ENCODE results near the gene AIF1L. TPM values are rescaled to one million over a fixed set of nuclear protein-coding genes. Genes with fewer than 3 reads are reported as not detected.

AIF1L gene
- total and polyA plus RNA-seq, 4 donors, result 0.61 to 1.8 (median 1.2) TPM

- no peak overlapping the region for H3K4me3 ChIP-seq (ENCODE audit: low read depth in 1 of 3, low read length in 3 of 3)
- 96% methylated on average over 1 of the region's 1 CpG for WGBS
- H3K36me3 ChIP-seq (ENCODE audit: control insufficient read depth in 4 of 4, insufficient read depth in 3 of 4, low read depth in 1 of 4, low read length in 3 of 4), result peaks cover 12 to 53% (median 42%) of the 10 kb centered on the region in 4 donors
- TF ChIP-seq HNF4G (IDR thresholded peaks at IDR 0.05) (no peak), FOXA1 (IDR thresholded peaks at IDR 0.05) (no peak), GABPA (IDR thresholded peaks at IDR 0.05 in 1 of 2, conservative IDR thresholded peaks at IDR 0.05 in 1 of 2) (no peak)
- H3K9me3 ChIP-seq (ENCODE audit: control insufficient read depth in 4 of 4, low read length in 3 of 4), result no peaks in the 10 kb centered on the region
- no peak for DNase-seq (ENCODE audit: low spot score)
- H3K9ac ChIP-seq (ENCODE audit: low read depth in 1 of 2, low read length in 2 of 2), result no peak overlapping the region
- no peaks in the 10 kb centered on the region for H3K4me1 ChIP-seq (ENCODE audit: control insufficient read depth in 4 of 4, insufficient read depth in 4 of 4, low read length in 3 of 4)
- no peaks in the 10 kb centered on the region for H3K27me3 ChIP-seq (ENCODE audit: control insufficient read depth in 4 of 4, insufficient read depth in 4 of 4, low read length in 3 of 4)
- H3K27ac ChIP-seq (ENCODE audit: low read depth in 1 of 2, low read length in 2 of 2), result no peak overlapping the region
Observed at GRCh38 chr9:131160416-131161112, 64.2 kb downstream of the AIF1L start.

DNA sequence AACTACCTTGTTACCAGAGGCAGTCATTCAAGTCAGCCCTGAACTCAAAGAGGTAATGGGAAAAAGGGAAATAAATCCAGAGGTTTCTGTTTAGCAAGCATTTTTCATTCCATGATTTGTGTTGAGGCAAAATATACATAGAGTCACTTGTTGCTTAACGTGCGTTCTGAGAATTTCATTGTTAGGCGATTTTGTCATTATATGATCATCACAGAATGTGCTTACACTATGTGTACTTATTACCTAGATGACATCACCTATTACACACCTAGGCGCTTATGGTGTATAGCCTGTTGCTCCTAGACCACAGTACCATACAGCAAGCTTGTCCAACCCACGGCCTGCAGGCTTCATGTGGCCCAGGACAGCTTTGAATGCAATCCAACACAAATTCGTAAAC is 65.3 kb downstream of the AIF1L start:
- H3K4me1 ChIP-seq (ENCODE audit: control insufficient read depth in 4 of 4, insufficient read depth in 4 of 4, low read length in 3 of 4), result no peaks in the 10 kb centered on the region

GRCh38 chr9:131162886-131163285 is 66.6 kb downstream of the AIF1L start:
- H3K4me1 ChIP-seq (ENCODE audit: control insufficient read depth in 4 of 4, insufficient read depth in 4 of 4, low read length in 3 of 4), result peaks cover 0 to 4% (median 0%) of the 10 kb centered on the region in 4 donors
- no peak overlapping the region for H3K27ac ChIP-seq (ENCODE audit: low read depth in 1 of 2, low read length in 2 of 2)
- no peak overlapping the region for H3K9ac ChIP-seq (ENCODE audit: low read depth in 1 of 2, low read length in 2 of 2)
- no peak for DNase-seq (ENCODE audit: low spot score)
- H3K9me3 ChIP-seq (ENCODE audit: control insufficient read depth in 4 of 4, low read length in 3 of 4), result no peaks in the 10 kb centered on the region
- H3K4me3 ChIP-seq (ENCODE audit: low read depth in 1 of 3, low read length in 3 of 3), result no peak overlapping the region
- no peaks in the 10 kb centered on the region for H3K27me3 ChIP-seq (ENCODE audit: control insufficient read depth in 4 of 4, insufficient read depth in 4 of 4, low read length in 3 of 4)
- WGBS, result 93% methylated on average over 4 of the region's 4 CpGs
- H3K36me3 ChIP-seq (ENCODE audit: control insufficient read depth in 4 of 4, insufficient read depth in 3 of 4, low read depth in 1 of 4, low read length in 3 of 4), result peaks cover 13 to 52% (median 41%) of the 10 kb centered on the region in 4 donors
- TF ChIP-seq, protein P1, sequence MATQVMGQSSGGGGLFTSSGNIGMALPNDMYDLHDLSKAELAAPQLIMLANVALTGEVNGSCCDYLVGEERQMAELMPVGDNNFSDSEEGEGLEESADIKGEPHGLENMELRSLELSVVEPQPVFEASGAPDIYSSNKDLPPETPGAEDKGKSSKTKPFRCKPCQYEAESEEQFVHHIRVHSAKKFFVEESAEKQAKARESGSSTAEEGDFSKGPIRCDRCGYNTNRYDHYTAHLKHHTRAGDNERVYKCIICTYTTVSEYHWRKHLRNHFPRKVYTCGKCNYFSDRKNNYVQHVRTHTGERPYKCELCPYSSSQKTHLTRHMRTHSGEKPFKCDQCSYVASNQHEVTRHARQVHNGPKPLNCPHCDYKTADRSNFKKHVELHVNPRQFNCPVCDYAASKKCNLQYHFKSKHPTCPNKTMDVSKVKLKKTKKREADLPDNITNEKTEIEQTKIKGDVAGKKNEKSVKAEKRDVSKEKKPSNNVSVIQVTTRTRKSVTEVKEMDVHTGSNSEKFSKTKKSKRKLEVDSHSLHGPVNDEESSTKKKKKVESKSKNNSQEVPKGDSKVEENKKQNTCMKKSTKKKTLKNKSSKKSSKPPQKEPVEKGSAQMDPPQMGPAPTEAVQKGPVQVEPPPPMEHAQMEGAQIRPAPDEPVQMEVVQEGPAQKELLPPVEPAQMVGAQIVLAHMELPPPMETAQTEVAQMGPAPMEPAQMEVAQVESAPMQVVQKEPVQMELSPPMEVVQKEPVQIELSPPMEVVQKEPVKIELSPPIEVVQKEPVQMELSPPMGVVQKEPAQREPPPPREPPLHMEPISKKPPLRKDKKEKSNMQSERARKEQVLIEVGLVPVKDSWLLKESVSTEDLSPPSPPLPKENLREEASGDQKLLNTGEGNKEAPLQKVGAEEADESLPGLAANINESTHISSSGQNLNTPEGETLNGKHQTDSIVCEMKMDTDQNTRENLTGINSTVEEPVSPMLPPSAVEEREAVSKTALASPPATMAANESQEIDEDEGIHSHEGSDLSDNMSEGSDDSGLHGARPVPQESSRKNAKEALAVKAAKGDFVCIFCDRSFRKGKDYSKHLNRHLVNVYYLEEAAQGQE (IDR thresholded peaks at IDR 0.05), result no peak
- TF ChIP-seq GABPA (IDR thresholded peaks at IDR 0.05 in 1 of 2, conservative IDR thresholded peaks at IDR 0.05 in 1 of 2) (no peak), JUND (IDR thresholded peaks at IDR 0.05) (no peak), EGR1 (IDR thresholded peaks at IDR 0.05; ENCODE audit: low read depth in 2 of 2) (no peak), HNF4G (IDR thresholded peaks at IDR 0.05) (no peak), HNF4A (conservative IDR thresholded peaks at IDR 0.05) (no peak)
- TF ChIP-seq, protein P2, sequence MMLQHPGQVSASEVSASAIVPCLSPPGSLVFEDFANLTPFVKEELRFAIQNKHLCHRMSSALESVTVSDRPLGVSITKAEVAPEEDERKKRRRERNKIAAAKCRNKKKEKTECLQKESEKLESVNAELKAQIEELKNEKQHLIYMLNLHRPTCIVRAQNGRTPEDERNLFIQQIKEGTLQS (IDR thresholded peaks at IDR 0.05), result no peak
- TF ChIP-seq, protein P3, sequence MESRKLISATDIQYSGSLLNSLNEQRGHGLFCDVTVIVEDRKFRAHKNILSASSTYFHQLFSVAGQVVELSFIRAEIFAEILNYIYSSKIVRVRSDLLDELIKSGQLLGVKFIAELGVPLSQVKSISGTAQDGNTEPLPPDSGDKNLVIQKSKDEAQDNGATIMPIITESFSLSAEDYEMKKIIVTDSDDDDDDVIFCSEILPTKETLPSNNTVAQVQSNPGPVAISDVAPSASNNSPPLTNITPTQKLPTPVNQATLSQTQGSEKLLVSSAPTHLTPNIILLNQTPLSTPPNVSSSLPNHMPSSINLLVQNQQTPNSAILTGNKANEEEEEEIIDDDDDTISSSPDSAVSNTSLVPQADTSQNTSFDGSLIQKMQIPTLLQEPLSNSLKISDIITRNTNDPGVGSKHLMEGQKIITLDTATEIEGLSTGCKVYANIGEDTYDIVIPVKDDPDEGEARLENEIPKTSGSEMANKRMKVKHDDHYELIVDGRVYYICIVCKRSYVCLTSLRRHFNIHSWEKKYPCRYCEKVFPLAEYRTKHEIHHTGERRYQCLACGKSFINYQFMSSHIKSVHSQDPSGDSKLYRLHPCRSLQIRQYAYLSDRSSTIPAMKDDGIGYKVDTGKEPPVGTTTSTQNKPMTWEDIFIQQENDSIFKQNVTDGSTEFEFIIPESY (IDR thresholded peaks at IDR 0.05), result no peak

More for the DNA sequence above, 65.3 kb downstream of the AIF1L start:
- peaks cover 12 to 57% (median 43%) of the 10 kb centered on the region in 4 donors for H3K36me3 ChIP-seq (ENCODE audit: control insufficient read depth in 4 of 4, insufficient read depth in 3 of 4, low read depth in 1 of 4, low read length in 3 of 4)
- no peak overlapping the region for H3K4me3 ChIP-seq (ENCODE audit: low read depth in 1 of 3, low read length in 3 of 3)
- no peaks in the 10 kb centered on the region for H3K27me3 ChIP-seq (ENCODE audit: control insufficient read depth in 4 of 4, insufficient read depth in 4 of 4, low read length in 3 of 4)
- WGBS, result 95% methylated on average over 6 of the region's 6 CpGs
- TF ChIP-seq, protein P4, sequence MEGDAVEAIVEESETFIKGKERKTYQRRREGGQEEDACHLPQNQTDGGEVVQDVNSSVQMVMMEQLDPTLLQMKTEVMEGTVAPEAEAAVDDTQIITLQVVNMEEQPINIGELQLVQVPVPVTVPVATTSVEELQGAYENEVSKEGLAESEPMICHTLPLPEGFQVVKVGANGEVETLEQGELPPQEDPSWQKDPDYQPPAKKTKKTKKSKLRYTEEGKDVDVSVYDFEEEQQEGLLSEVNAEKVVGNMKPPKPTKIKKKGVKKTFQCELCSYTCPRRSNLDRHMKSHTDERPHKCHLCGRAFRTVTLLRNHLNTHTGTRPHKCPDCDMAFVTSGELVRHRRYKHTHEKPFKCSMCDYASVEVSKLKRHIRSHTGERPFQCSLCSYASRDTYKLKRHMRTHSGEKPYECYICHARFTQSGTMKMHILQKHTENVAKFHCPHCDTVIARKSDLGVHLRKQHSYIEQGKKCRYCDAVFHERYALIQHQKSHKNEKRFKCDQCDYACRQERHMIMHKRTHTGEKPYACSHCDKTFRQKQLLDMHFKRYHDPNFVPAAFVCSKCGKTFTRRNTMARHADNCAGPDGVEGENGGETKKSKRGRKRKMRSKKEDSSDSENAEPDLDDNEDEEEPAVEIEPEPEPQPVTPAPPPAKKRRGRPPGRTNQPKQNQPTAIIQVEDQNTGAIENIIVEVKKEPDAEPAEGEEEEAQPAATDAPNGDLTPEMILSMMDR (IDR thresholded peaks at IDR 0.05; ENCODE audit: low read depth, low read length, missing input control), result no peak
- no peak for TF ChIP-seq EGR1 (IDR thresholded peaks at IDR 0.05; ENCODE audit: low read depth in 2 of 2)
- TF ChIP-seq, protein P3 (IDR thresholded peaks at IDR 0.05), result no peak
- TF ChIP-seq HNF4A (conservative IDR thresholded peaks at IDR 0.05), result no peak
- no peak for TF ChIP-seq FOXA1 (IDR thresholded peaks at IDR 0.05)
- no peak overlapping the region for H3K9ac ChIP-seq (ENCODE audit: low read depth in 1 of 2, low read length in 2 of 2)
- H3K9me3 ChIP-seq (ENCODE audit: control insufficient read depth in 4 of 4, low read length in 3 of 4), result no peaks in the 10 kb centered on the region
- no peak for DNase-seq (ENCODE audit: low spot score)
- no peak overlapping the region for H3K27ac ChIP-seq (ENCODE audit: low read depth in 1 of 2, low read length in 2 of 2)
